ENCODE data around the gene LHFPL6.

The LHFPL6 gene

DNA sequence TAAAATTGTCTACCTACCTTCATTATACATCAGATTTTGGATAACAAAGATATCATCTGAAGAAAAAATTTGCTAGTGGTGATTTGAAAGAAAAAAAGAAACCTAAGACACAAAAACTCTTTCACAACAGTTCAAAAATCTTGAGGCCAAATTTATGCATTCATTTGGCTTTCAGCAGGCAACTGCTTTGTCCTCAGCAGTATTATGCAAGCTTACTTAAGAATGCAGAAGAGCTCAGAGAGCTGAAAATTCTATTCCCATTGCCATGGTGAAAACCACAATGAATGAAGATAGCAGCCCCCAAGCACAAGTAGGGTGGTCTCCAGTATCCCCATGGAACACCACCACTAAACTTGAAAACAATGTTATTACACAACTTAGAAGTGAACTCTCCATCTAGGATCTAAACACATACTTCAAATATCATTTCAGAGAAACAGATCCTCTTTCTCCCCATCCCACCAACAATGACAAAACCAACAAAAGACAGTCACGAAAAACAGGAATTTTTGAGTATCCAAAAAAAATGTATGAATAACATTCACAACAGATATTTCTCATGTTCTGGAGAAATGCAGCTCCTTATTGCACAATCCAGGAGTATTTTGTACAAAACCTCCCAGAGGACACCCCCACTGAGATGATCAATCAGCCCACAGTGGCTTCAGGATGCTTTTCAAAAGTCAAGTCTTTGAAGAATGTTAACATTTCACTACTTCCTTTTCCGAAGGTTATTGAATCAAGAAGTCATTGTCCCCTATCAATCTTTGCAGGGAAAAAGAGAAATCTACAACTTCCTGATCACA, 192.7 kb downstream of the LHFPL6 start:
- no peak for DNase-seq

DNA sequence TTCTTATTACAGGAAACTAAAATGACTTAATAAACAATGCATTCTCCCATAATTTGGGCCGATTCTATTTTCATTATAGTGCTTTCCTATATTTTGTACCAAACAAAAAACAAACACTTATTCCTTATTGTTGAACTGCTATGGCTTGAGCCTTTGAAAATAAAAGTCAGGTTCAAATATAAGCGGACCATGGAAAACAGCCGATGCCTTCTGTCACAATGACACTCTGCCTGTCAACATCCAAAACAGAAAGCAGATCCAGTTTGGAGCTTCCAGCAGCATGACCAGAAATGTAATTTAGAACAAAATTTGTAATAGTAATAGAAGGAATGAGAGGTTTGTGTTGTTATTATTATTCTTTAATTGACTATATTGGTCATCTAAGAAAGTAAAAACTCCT, 194.5 kb downstream of the LHFPL6 start:
- DNase-seq: no peak

GRCh38 chr13:39407786-39408185, 195.2 kb downstream of the LHFPL6 start:
- no peak for DNase-seq

- no peak for DNase-seq
Measured at GRCh38 chr13:39407138-39407537, 195.9 kb downstream of the LHFPL6 start.

DNA sequence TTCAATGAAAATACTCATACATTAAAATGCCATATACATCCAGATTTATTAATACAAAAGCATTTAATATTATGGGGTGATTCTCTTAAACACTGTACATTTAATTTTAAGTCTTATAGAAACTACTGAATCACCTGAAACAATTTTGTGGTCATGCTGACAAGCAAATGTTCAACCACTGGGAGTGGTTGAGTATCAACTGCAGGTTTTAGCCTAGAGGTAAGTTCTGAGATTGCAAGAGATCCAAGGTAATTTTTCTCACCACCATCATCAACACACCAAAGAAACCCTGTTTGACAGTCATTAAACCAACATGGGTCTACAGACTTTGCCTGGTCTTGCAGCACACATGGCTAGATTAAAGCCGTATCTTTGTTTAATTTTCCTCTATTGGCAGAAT, 196.3 kb downstream of the LHFPL6 start:
- no peak for DNase-seq

GRCh38 chr13:39405596-39406205, 197.3 kb downstream of the LHFPL6 start:
- DNase-seq: no peak

- no peak for DNase-seq
Measured at GRCh38 chr13:39405107-39405506, 197.9 kb downstream of the LHFPL6 start.

GRCh38 chr13:39403106-39403505, 199.9 kb downstream of the LHFPL6 start:
- no peak for DNase-seq

DNA sequence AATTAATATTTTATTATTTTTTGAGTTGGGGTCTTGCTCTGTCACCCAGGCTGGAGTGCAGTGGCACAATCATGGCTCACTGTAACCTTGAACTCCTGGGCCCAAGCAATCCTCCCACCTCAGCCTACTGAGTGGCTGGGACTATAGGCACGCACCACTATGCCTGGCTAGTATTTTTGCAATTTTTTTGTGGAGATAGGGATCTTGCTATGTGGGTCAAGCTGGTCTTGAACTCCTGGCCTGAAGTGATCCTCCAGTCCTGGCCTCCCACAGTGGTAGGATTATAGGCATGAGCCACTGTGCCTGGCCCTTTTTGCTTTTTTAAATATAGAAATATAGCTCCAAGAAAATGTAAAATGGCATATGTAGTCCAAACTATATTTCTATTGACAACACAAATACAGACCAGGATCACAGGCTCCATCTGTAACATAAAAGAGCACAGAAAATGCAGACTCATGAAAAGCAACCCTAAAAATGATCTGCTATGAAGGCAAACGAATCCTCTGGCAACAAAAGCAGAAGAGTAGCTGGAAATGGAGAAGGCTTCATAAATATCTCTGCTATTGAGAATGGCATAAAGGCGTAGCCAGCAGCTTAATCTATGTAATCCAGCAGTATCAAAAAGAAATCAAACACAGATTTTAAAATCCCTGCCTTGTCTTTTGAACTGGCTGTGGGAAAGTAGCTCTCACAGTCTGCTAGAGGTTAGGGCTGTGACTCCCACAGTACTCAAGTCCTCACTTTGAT, 200.6 kb downstream of the LHFPL6 start:
- DNase-seq: no peak

- DNase-seq: no peak
Measured at GRCh38 chr13:39401756-39402155, 201.2 kb downstream of the LHFPL6 start.

GRCh38 chr13:39401046-39401705, 201.8 kb downstream of the LHFPL6 start:
- no peak for DNase-seq

DNA sequence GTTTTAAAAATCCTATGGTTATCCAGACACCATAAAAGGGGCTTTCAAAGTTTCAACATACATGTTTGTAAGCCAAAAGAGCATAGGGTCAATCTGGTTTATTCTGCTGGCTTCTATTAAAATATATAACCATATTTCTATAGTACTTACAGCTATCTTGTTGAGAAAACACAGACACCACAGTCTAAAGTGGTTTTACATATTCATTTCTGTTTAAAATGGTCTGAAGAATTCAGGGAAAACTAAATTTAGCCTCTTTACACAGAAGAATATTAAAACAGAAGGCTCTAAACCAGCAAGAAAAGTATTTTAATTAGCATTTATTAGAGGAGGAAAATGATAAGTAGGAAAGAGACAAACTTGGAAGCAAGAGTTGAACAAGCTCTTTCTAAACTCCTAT, 203.9 kb downstream of the LHFPL6 start:
- DNase-seq: no peak

DNA sequence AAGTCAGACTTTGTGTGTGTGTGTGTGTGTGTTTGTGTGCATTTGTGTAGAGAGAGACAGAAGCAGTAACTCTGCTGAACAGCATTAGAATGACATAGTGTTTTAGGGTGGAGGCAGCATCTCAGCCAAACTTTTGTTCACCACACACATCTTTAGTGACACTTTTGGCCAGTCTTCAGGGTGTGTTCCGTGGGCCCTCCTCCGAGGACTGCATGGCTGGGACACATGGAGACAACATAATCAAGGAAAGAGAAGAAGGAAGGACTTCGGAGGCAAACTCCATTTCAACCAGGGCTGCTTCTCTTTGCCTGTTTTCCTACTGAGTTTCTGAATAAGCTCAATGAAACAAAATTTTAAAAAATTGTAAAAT, 205.1 kb downstream of the LHFPL6 start:
- peak; percentile 45 for DNase-seq

- DNase-seq: no peak
Measured at GRCh38 chr13:39397226-39397895, 205.6 kb downstream of the LHFPL6 start.

DNA sequence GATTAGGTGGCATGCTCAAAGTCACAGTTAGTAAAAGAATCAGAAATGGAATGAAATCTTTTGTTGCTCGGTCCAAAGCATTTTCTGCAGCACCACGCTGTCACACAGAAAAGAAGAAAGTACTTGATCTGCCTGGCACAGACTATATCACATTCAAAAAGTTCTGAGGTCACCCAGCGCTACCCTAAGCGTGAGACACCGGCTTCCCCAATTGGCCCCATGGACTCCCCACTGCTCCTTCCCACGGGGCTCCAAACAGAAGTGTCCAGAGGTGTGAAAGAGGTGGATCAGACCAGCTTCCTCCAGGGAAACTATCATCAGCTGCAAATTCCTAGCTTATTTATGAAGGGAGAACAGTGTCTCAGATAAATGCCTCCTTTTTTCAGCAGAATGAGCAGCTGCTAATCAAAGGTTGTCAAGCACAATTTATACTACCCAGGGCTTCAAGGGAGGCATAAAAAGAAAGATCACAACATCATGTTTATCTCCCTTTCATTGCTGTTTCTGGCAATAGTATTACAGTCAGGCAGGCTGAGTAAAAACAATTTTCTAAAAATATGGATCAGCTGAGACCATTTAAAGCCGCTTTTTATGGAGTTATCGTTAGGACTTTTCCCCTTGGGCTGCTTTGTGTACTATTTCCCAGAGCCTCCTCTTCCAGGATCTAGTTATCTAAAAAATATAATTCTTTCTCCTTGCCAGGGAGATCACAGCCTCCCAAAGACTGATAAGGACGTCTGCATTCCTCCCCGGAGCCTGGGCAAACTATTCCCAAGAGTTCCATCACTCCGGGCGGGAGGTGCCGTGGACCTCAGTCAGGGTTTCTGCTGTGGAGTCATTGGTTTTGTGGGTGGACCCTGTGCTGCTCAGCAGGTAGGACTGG, 208.0 kb downstream of the LHFPL6 start:
- no peak for DNase-seq

- no peak for DNase-seq
Measured at GRCh38 chr13:39391761-39392160, 211.2 kb downstream of the LHFPL6 start.

DNA sequence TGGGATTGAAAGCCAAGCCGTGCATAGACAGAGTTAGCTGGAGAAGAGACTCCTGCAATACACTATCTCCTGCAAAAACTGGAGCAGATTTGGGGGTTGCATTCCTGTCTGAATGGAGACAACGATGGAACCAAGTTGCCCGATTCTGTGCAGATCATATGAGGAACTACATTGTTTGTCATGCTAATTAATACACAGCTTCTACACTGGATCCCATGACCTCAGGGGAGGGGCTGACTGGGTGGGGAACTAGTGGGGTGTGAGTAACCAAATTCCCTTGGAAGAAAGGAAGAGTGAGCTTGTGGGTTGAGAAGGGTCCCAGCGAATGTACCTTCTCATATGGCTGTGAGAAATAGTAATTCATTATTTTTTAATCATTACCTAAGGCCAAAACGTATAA, 214.0 kb downstream of the LHFPL6 start:
- no peak for DNase-seq

GRCh38 chr13:39385621-39386231, 217.3 kb downstream of the LHFPL6 start:
- DNase-seq: no peak

- DNase-seq: no peak
Measured at GRCh38 chr13:39385154-39385553, 217.8 kb downstream of the LHFPL6 start.

DNA sequence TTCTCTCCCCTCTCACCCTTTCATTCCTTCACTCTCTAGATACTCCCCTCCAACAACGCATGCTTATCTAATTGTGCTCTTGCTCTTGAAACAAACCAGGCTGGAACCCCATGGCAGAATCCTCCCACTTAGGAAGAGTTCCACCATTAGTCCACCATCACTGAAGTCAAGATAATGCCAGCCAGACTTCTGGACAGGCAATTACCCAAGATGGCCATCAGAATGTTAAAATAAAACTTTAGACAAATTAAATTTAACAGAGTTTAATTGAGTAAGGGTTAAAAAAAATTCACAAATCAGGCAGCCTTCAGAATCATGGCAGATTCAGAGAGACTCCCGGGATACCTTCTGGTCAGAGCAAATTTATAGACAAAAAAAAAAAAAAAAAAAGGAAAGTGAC, 221.5 kb downstream of the LHFPL6 start:
- no peak for DNase-seq

Measured in right hindlimb (tissue), 1 donor.